Measurements from ENCODE around the gene FRMD1.

DNA sequence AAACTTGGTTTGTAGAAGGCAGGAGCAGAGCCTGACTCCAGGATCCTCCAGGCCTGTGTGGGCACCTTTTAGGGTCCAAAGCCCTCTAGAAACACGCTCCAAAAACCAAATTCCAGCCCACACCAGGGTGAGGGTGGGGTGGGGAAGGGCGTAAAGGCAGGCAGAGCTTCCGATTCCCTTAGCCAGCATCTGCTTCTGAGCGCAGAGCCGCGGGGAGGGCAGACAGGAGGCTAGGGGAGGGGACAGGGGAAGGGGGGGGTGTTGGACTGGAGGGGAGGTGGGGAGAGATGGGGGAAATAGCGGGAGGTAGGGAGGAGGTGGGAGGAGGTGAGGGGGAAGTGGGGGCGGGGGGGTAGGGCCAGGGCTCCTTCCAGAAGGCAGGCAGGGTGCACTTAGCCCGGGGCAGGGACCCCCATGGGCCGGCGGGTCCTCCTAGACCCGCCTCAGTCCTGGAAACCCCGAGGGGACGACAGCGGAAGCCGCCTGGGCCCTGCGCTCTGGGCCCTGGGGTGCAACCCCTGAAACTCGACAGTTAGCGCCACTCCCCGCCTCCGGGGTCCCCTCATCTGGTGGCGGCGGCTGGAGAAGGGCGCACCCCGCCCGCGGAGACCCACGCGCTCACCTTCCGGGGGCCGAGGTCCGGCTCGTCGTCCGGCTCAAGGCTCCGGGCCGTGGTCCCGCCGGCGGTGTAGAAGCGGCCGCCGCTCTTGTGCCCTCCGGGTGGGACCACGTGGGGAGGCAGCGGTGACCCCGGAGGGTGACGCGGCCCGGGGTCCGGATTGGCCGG is 22.0 kb upstream of the FRMD1 start:
- TF ChIP-seq POLR2AphosphoS5 (IDR thresholded peaks at IDR 0.05; ENCODE audit: borderline replicate concordance, low read depth, low read length): no peak
- no peak for TF ChIP-seq EZH2 (IDR thresholded peaks at IDR 0.05)
- TF ChIP-seq FOXP2 (optimal IDR thresholded peaks at IDR 0.05; ENCODE audit: control extremely low read depth, extremely low read length, insufficient read depth): no peak
